CD4-positive, alpha-beta T cell treated with Interleukin-6 for 4 hours (primary cell): ENCODE data around the gene USP26.
"Not testable (repeated sequence)": the region's sequence is repeated elsewhere in the genome, so short reads cannot be mapped to it uniquely, and the experiment has no call there.

Source experiments
- DNase-seq: peaks from one replicate; pipeline ENCODE4 v3.0.0-alpha.2; 2020; ENCODE audit warnings: mixed read lengths

The USP26 gene

GRCh38 chrX:133033010-133033409 lies 63.9 kb downstream of the USP26 start:
- DNase-seq: no peak

- DNase-seq: no peak
These were observed 78.7 kb downstream of the USP26 start for GRCh38 chrX:133018229-133018628.

- no peak for DNase-seq
These were observed 89.5 kb downstream of the USP26 start for GRCh38 chrX:133007458-133007857.

- no peak for DNase-seq
These were observed 91.3 kb downstream of the USP26 start for GRCh38 chrX:133005616-133006015.

- no peak for DNase-seq
These were observed 91.9 kb downstream of the USP26 start for GRCh38 chrX:133005042-133005441.

GRCh38 chrX:132999209-132999608 lies 97.7 kb downstream of the USP26 start:
- no peak for DNase-seq

GRCh38 chrX:132990835-132991234 lies 106.1 kb downstream of the USP26 start:
- DNase-seq: no peak

- no peak for DNase-seq
These were observed 110.4 kb downstream of the USP26 start for GRCh38 chrX:132986556-132986955.

- DNase-seq: no peak
These were observed 112.8 kb downstream of the USP26 start for GRCh38 chrX:132984058-132984650.

- DNase-seq: no peak
These were observed 113.4 kb downstream of the USP26 start for GRCh38 chrX:132983496-132983895.

GRCh38 chrX:132980035-132980434 lies 116.9 kb downstream of the USP26 start:
- not testable (repeated sequence) for DNase-seq
